HCT116 (cell line): ENCODE data around the gene ADIPOR2. TPM values are rescaled to one million over a fixed set of nuclear protein-coding genes. Genes with fewer than 3 reads are reported as not detected.

Experiments used
- ATAC-seq: fragments of 200-7000 bp; cut with Tn5 transposase; 2 replicates; pipeline ENCODE4 v1.9.1; 2020; ENCODE audit warnings: mild to moderate bottlenecking, moderate library complexity
- BruUV-seq: library from RNA; stranded (reverse); fragments of 400-500 nt; replicated peaks from 2 replicates; lab custom pipeline; 2021; lab: Mats Ljungman, UMichigan
- CTCF ChIA-PET: fragments of 300-600 bp; sonication (Branson Sonifier 250); formaldehyde crosslinking; loops from one replicate; lab custom pipeline; 2021; ENCODE audit warnings: antibody characterized with exemption; lab: Charles Lee
- POLR2A ChIA-PET: fragments of 300-600, 350-600 bp; sonication (Branson Sonifier 250); formaldehyde crosslinking; loops from one replicate; lab custom pipeline; 2021; ENCODE audit warnings: antibody characterized with exemption; lab: Charles Lee
- RAD21 ChIA-PET, 2 experiments: fragments of 300-600 bp; sonication (Branson Sonifier 250); formaldehyde crosslinking; loops; one replicate each; lab custom pipeline; 2023; ENCODE audit warnings: low total read pairs in 2 of 2; ENCODE audit not compliant: uncharacterized antibody in 2 of 2, unreplicated experiment in 2 of 2, low non-redundant PET in 1 of 2; lab: Charles Lee
- DNase-seq: peaks from one replicate; pipeline ENCODE4 v3.0.0-alpha.2; 2010; ENCODE audit warnings: low read depth, low spot score
- H2AFZ ChIP-seq: fragments of 200-600 bp; shearing (Covaris generic), sonication (generic); 2 replicates; pipeline ENCODE4 v1.6.1; 2017; ENCODE audit warnings: low read depth, mixed run types, mixed read lengths, antibody characterized with exemption, low read length; ENCODE audit not compliant: poor library complexity, severe bottlenecking
- H3K27ac ChIP-seq: 2 replicates; pipeline ENCODE4 v1.5.1; 2012; ENCODE audit warnings: low read depth, low read length
- H3K27me3 ChIP-seq: fragments of 200-600 bp; sonication (generic); 2 replicates; pipeline ENCODE4 v1.6.1; 2016; ENCODE audit warnings: mixed run types, low read length, mixed read lengths; ENCODE audit not compliant: insufficient read depth
- H3K36me3 ChIP-seq, 2 experiments: fragments of 200-500 bp in 1 of 2; fragments of 200-600 bp in 1 of 2; sonication (Bioruptor generic) in 1 of 2; sonication (generic) in 1 of 2; 2 replicates each; pipeline versions ENCODE4 v1.5.1 to v1.6.1; 2014 to 2016; ENCODE audit warnings: low read length in 2 of 2, inconsistent platforms in 1 of 2, mixed read lengths in 1 of 2, mixed run types in 1 of 2; ENCODE audit not compliant: insufficient read depth in 2 of 2, control insufficient read depth in 1 of 2
- H3K4me1 ChIP-seq, 2 experiments: fragments of 200-600 bp in 1 of 2; sonication (generic) in 1 of 2; 2 replicates each; pipeline versions ENCODE4 v1.5.1 to v1.6.1; 2012 to 2017; ENCODE audit warnings: low read length in 2 of 2, inconsistent platforms in 1 of 2, mild to moderate bottlenecking in 1 of 2, mixed read lengths in 1 of 2, mixed run types in 1 of 2, moderate library complexity in 1 of 2; ENCODE audit not compliant: insufficient read depth in 2 of 2, control insufficient read depth in 1 of 2
- H3K4me2 ChIP-seq: fragments of 200-600 bp; sonication (generic); 2 replicates; pipeline ENCODE4 v1.6.1; 2017; ENCODE audit warnings: mixed run types, low read length, mixed read lengths
- H3K4me3 ChIP-seq, 2 experiments: fragments of 200-600 bp in 1 of 2; sonication (generic) in 1 of 2; replicated peaks in 1 of 2; 2 replicates each; pipeline ENCODE4 v1.5.1; 2011 to 2016; ENCODE audit warnings: low read length in 2 of 2, control low read depth in 1 of 2, low read depth in 1 of 2, mild to moderate bottlenecking in 1 of 2, mixed read lengths in 1 of 2, mixed run types in 1 of 2
- H3K79me2 ChIP-seq: fragments of 200-600 bp; sonication (generic); 2 replicates; pipeline ENCODE4 v1.6.1; 2017; ENCODE audit warnings: mild to moderate bottlenecking, mixed run types, low read length, moderate library complexity, mixed read lengths; ENCODE audit not compliant: insufficient read depth
- H3K9ac ChIP-seq: fragments of 200-600 bp; sonication (generic); 2 replicates; pipeline ENCODE4 v1.6.1; 2016; ENCODE audit warnings: low read length, mixed read lengths
- H3K9me2 ChIP-seq: fragments of 200-600 bp; sonication (generic), shearing (Covaris generic); 2 replicates; pipeline ENCODE4 v1.6.1; 2017; ENCODE audit warnings: mixed run types, mild to moderate bottlenecking, moderate library complexity; ENCODE audit not compliant: insufficient read depth
- H3K9me3 ChIP-seq, 2 experiments: fragments of 200-500 bp in 1 of 2; fragments of 200-600 bp in 1 of 2; sonication (Bioruptor generic) in 1 of 2; sonication (generic) in 1 of 2; 2 replicates each; pipeline ENCODE4 v1.6.1; 2014 to 2017; ENCODE audit warnings: low read length in 2 of 2, mixed read lengths in 2 of 2, inconsistent platforms in 1 of 2, low read depth in 1 of 2, mild to moderate bottlenecking in 1 of 2, mixed run types in 1 of 2, moderate library complexity in 1 of 2; ENCODE audit not compliant: control insufficient read depth in 1 of 2, insufficient read depth in 1 of 2
- H4K20me1 ChIP-seq: fragments of 200-600 bp; sonication (generic), shearing (Covaris generic); 2 replicates; pipeline ENCODE4 v1.6.1; 2017; ENCODE audit warnings: mixed run types, mild to moderate bottlenecking, moderate library complexity; ENCODE audit not compliant: insufficient read depth
- EZH2 ChIP-seq: fragments of 200-600 bp; sonication (generic); IDR thresholded peaks from 2 replicates; pipeline ENCODE4 v1.6.1; 2017; ENCODE audit warnings: antibody characterized with exemption, mixed run types
- MAX ChIP-seq: IDR thresholded peaks from 2 replicates; pipeline ENCODE4 v1.6.1; 2012
- REST ChIP-seq: IDR thresholded peaks from 2 replicates; pipeline ENCODE4 v1.6.1; 2012; ENCODE audit warnings: low read depth
- SRF ChIP-seq: IDR thresholded peaks from 2 replicates; pipeline ENCODE4 v1.6.1; 2012; ENCODE audit warnings: low read depth
- TCF7L2 ChIP-seq: IDR thresholded peaks from 2 replicates; pipeline ENCODE4 v1.7.0; 2011; ENCODE audit warnings: borderline replicate concordance, inconsistent platforms; ENCODE audit not compliant: insufficient read depth, insufficient read length; ENCODE audit errors: extremely low read depth
- ZFX ChIP-seq: fragments of 450-650 bp; IDR thresholded peaks from 2 replicates; pipeline ENCODE4 v1.6.1; 2017
- intact Hi-C: fragments of 100-400 bp; cut with micrococcal nuclease; formaldehyde crosslinking; loops from 2 replicates; pipeline ENCODE4 v1.10.0; 2022
- total RNA-seq: library from RNA; stranded (reverse); gene quantifications from one replicate; pipeline ENCODE4 v1.2.1, GENCODE V29; 2021; ENCODE audit not compliant: unreplicated experiment
- TF ChIP-seq, protein P1 (sequence below): IDR thresholded peaks from 2 replicates; pipeline ENCODE4 v1.6.1; 2012

ADIPOR2 gene
- total RNA-seq, 1 experiment from 2014 or later: 69.9 TPM

GRCh38 chr12:1773937-1774655 is 83.2 kb downstream of the ADIPOR2 start:
- ChIA-PET POLR2A (no interaction called here), CTCF (no interaction called here)
- no TSS peak for BruUV-seq

More at GRCh38 chr12:1773937-1774655, 83.2 kb downstream of the ADIPOR2 start:
- DNase-seq (no peak), ATAC-seq (no peak)
- RAD21 ChIA-PET: no interaction called here
- Histone ChIP-seq H3K27me3 (no peaks in the 10 kb centered on the region), H3K4me3 (no peak overlapping the region), H3K9me2 (no peaks in the 10 kb centered on the region), H2AFZ (no peak overlapping the region), H3K4me1 (peaks cover 2 to 10% of the 10 kb centered on the region in 2 experiments; a peak in 2 of 4 replicates), H3K79me2 (peaks cover 65% of the 10 kb centered on the region), H3K9ac (no peak overlapping the region), H4K20me1 (no peaks in the 10 kb centered on the region), H3K4me2 (no peak overlapping the region), H3K9me3 (no peaks in the 10 kb centered on the region), H3K27ac (no peak overlapping the region), H3K36me3 (peaks cover 9 to 10% of the 10 kb centered on the region in 2 experiments; a peak in 3 of 4 replicates)
- intact Hi-C loops: no loop called here
- no peak for TF ChIP-seq REST
- TF ChIP-seq SRF: no peak
- TF ChIP-seq TCF7L2: no peak
- TF ChIP-seq EZH2: no peak
- no peak for TF ChIP-seq MAX
- no peak for TF ChIP-seq ZFX
- TF ChIP-seq, protein P1, sequence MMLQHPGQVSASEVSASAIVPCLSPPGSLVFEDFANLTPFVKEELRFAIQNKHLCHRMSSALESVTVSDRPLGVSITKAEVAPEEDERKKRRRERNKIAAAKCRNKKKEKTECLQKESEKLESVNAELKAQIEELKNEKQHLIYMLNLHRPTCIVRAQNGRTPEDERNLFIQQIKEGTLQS: no peak
